ENCODE results near the gene KCNK10. TPM values are rescaled to one million over a fixed set of nuclear protein-coding genes. Genes with fewer than 3 reads are reported as not detected.

The KCNK10 gene
- total RNA-seq, 1 donor from 2014 or later: 1.4 TPM

DNA sequence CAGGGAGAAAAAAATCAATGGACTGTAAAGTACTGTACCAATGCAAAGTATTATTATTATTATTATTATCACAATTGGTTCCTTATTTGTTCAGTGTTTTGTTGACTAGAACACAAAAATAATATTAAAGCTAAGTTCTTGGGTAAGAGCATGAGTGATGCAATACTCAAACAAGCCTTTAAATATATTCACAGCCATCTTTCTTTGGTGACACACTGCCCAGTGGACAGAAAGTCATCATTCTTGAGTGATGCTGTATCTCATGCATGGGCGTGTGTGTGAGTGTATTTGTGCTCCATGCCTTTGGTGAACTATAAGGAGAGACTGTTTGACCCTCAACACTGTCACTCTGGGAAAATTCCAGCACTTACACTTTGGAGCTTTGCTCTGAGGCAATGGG, 93.6 kb downstream of the KCNK10 start:
- DNase-seq (ENCODE audit: extremely low spot score, unreplicated experiment): no peak
- Mint-ChIP-seq H3K9me3 (no peaks in the 10 kb centered on the region), H3K27me3 (peaks cover 3% of the 10 kb centered on the region), H3K36me3 (no peaks in the 10 kb centered on the region), H3K4me1 (ENCODE audit: unreplicated experiment) (no peaks in the 10 kb centered on the region), H3K27ac (no peak overlapping the region), H3K4me3 (no peak overlapping the region)
- TF ChIP-seq, protein P1, sequence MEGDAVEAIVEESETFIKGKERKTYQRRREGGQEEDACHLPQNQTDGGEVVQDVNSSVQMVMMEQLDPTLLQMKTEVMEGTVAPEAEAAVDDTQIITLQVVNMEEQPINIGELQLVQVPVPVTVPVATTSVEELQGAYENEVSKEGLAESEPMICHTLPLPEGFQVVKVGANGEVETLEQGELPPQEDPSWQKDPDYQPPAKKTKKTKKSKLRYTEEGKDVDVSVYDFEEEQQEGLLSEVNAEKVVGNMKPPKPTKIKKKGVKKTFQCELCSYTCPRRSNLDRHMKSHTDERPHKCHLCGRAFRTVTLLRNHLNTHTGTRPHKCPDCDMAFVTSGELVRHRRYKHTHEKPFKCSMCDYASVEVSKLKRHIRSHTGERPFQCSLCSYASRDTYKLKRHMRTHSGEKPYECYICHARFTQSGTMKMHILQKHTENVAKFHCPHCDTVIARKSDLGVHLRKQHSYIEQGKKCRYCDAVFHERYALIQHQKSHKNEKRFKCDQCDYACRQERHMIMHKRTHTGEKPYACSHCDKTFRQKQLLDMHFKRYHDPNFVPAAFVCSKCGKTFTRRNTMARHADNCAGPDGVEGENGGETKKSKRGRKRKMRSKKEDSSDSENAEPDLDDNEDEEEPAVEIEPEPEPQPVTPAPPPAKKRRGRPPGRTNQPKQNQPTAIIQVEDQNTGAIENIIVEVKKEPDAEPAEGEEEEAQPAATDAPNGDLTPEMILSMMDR (conservative IDR thresholded peaks at IDR 0.05): no peak

DNA sequence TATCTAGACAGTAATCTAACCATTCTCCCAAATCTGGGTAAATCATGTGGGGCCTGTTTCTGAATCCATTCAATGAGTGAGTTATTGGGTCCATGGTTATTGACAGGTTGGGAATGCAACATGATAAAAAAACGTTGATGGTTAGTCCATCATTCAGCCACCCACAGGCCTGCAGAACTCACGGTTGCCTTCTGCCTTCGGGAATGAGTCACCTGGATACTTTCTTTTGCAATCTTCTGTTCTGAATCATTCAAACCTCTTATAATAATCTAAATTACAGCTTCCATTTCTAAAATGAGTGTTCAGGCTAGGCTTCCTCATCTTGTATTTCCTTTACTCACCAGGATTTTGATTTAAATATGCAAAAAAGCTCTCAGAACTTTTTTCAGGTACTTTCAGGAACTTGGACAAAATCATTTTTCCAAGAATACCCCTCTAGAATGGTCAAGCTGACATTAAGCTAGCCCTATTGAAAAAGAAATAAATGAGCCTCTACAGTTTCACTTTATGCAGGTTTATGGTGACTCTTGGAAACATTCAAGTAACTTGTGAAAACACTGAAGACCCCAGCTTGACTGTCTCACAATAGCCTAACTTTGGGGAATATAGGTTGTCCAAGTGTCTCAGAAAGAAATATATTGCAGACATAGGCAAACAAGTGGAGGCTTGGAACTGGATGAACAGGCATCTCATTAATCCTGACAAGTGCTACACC, 94.4 kb downstream of the KCNK10 start:
- no peak for DNase-seq (ENCODE audit: extremely low spot score, unreplicated experiment)
- Mint-ChIP-seq H3K36me3 (no peaks in the 10 kb centered on the region), H3K9me3 (peaks cover under 1% of the 10 kb centered on the region), H3K27me3 (peaks cover 3% of the 10 kb centered on the region), H3K27ac (no peak overlapping the region), H3K4me3 (no peak overlapping the region), H3K4me1 (ENCODE audit: unreplicated experiment) (no peaks in the 10 kb centered on the region)
- TF ChIP-seq, protein P1 (conservative IDR thresholded peaks at IDR 0.05): no peak

DNA sequence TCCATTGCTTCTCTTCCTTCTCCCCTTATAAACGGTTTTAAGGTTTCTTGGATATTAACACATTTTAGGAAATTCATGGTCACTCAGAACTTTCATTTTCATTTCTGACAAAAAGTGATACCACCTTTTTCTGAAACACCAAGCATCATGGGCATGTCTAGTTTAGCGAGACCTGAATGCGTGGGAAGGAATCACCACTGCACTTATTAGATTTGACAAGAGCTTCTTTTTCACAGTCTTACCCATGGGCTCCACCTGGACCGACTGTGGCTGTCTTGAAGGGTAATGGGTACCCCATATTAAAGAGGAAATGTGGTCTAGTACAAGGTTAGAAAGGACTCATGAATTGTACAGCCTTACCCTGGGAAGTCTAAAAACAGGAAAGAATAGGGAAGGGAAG, 95.4 kb downstream of the KCNK10 start:
- no peak for DNase-seq (ENCODE audit: extremely low spot score, unreplicated experiment)
- H3K27ac Mint-ChIP-seq: no peak overlapping the region
- H3K4me1 Mint-ChIP-seq (ENCODE audit: unreplicated experiment): no peaks in the 10 kb centered on the region
- TF ChIP-seq, protein P1 (conservative IDR thresholded peaks at IDR 0.05): no peak
- H3K36me3 Mint-ChIP-seq: no peaks in the 10 kb centered on the region
- H3K4me3 Mint-ChIP-seq: no peak overlapping the region
- H3K9me3 Mint-ChIP-seq: peaks cover 7% of the 10 kb centered on the region
- H3K27me3 Mint-ChIP-seq: peaks cover 3% of the 10 kb centered on the region

DNA sequence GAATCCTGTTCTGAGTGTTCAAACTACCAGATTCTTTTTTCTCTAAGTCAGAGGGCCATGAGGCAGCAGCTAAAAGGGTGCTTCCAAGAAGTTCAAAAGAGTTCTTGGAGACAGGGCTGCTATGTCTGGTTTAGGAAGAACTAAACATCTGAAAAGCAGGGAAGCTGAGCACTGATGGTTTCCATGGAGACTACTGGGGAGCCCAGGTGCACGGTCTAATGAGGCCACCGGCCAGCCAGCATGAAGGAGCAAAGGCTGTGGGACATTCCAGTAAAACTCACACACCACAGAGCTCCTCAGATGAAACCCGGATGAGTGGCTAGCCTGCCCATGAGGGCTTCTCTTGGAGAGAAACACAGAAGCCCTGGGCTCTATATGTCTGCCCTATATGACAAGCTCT, 97.3 kb downstream of the KCNK10 start:
- Mint-ChIP-seq H3K27ac (no peak overlapping the region), H3K4me3 (no peak overlapping the region), H3K4me1 (ENCODE audit: unreplicated experiment) (no peaks in the 10 kb centered on the region), H3K27me3 (peaks cover 3% of the 10 kb centered on the region), H3K9me3 (peaks cover 7% of the 10 kb centered on the region), H3K36me3 (no peaks in the 10 kb centered on the region)
- TF ChIP-seq, protein P1 (conservative IDR thresholded peaks at IDR 0.05): no peak
- DNase-seq (ENCODE audit: extremely low spot score, unreplicated experiment): no peak

DNA sequence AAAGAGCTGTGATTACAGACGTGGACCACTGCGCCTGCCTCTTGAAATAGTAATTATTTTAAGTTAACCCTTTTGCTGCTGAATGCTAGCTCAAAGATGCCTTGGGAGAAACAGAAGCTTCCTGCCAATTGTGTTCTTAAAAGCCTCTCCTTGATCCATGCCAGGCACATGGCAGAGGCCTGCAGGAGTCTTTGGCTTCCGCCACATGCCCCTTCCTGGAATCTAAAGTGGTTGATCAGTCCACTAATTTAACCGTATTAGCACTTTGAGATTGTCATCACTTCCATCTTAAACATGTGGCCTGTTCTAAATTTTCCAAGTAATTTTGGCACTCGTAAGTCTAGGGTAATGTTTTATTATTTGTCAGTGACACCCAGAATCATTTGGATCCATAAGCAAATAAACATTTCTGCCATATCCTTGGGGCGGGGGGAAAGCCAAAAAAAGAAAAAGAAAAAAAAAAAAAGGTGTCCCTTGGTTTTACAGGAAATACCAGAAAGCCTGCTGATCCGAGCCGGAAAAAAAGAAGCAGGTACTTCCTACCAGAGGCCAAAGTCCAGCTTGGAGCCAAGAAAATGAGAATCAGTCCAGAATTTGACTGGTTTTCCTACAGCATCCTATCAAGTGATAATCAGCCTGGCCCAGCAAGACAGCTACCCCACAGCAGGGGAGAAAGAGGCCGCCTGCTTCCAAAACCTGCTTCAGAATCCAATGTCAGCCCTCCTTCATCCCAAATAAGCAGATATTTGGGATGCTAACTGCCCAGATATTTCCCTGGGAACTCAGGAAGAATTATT, 104.8 kb downstream of the KCNK10 start:
- TF ChIP-seq, protein P1 (conservative IDR thresholded peaks at IDR 0.05): no peak
- no peaks in the 10 kb centered on the region for H3K36me3 Mint-ChIP-seq
- no peak overlapping the region for H3K4me3 Mint-ChIP-seq
- no peaks in the 10 kb centered on the region for H3K27me3 Mint-ChIP-seq
- peaks cover 3% of the 10 kb centered on the region for H3K9me3 Mint-ChIP-seq
- H3K27ac Mint-ChIP-seq: no peak overlapping the region
- H3K4me1 Mint-ChIP-seq (ENCODE audit: unreplicated experiment): no peaks in the 10 kb centered on the region
- no peak for DNase-seq (ENCODE audit: extremely low spot score, unreplicated experiment)
